ENCODE measurements around the gene RPTOR. TPM values are rescaled to one million over a fixed set of nuclear protein-coding genes. Genes with fewer than 3 reads are reported as not detected.

Gene RPTOR
- total RNA-seq, 1 experiment from 2014 or later, result 58.0 TPM

GRCh38 chr17:80777274-80777673, 232.6 kb downstream of the RPTOR start:
- H3K36me3 ChIP-seq (ENCODE audit: control insufficient read depth, insufficient read depth, low read length), result no peaks in the 10 kb centered on the region
- H3K4me1 ChIP-seq (ENCODE audit: control insufficient read depth, insufficient read depth, low read length), result no peaks in the 10 kb centered on the region; the same call in 1 of the 2 replicates
- ChIA-PET POLR2A (no interaction called here), CTCF (interaction anchor here (0.8 kb wide), 1 partner anchor 86 kb away, joined by 8 read pairs; no protein-coding TSS in a partner anchor)
- intact Hi-C loops (cut with micrococcal nuclease; ENCODE audit: unreplicated experiment) (no loop called here), in situ Hi-C loops (cut with HindIII; ENCODE audit: low pct_unique_long_range_greater_than_20kb, low sequenced_read_pairs) (no loop called here)
- DNase-seq (ENCODE audit: low read depth, low spot score), result no peak
- H3K9me3 ChIP-seq (ENCODE audit: control insufficient read depth, insufficient read depth, low read depth, low read length), result no peaks in the 10 kb centered on the region
- H3K4me3 ChIP-seq (ENCODE audit: low read depth in 2 of 2, low read length in 2 of 2), result no peak overlapping the region
- no peak for ATAC-seq
- no peak overlapping the region for H3K27ac ChIP-seq (ENCODE audit: low read length)
- TF ChIP-seq, protein P1, sequence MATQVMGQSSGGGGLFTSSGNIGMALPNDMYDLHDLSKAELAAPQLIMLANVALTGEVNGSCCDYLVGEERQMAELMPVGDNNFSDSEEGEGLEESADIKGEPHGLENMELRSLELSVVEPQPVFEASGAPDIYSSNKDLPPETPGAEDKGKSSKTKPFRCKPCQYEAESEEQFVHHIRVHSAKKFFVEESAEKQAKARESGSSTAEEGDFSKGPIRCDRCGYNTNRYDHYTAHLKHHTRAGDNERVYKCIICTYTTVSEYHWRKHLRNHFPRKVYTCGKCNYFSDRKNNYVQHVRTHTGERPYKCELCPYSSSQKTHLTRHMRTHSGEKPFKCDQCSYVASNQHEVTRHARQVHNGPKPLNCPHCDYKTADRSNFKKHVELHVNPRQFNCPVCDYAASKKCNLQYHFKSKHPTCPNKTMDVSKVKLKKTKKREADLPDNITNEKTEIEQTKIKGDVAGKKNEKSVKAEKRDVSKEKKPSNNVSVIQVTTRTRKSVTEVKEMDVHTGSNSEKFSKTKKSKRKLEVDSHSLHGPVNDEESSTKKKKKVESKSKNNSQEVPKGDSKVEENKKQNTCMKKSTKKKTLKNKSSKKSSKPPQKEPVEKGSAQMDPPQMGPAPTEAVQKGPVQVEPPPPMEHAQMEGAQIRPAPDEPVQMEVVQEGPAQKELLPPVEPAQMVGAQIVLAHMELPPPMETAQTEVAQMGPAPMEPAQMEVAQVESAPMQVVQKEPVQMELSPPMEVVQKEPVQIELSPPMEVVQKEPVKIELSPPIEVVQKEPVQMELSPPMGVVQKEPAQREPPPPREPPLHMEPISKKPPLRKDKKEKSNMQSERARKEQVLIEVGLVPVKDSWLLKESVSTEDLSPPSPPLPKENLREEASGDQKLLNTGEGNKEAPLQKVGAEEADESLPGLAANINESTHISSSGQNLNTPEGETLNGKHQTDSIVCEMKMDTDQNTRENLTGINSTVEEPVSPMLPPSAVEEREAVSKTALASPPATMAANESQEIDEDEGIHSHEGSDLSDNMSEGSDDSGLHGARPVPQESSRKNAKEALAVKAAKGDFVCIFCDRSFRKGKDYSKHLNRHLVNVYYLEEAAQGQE (IDR thresholded peaks at IDR 0.05; ENCODE audit: insufficient read depth in 1 of 2, low read depth in 2 of 2, low read length in 1 of 2), result no peak
- no peak for TF ChIP-seq TCF7L2 (IDR thresholded peaks at IDR 0.05; ENCODE audit: low read depth, low read length)
- TF ChIP-seq CTCF (IDR thresholded peaks at IDR 0.05), result no peak
- TF ChIP-seq SIN3A (IDR thresholded peaks at IDR 0.05; ENCODE audit: borderline replicate concordance, insufficient read depth, low read depth, low read length), result no peak
- no peak for TF ChIP-seq POLR2AphosphoS5 (IDR thresholded peaks at IDR 0.05; ENCODE audit: low read depth, low read length)
- H3K27me3 ChIP-seq (ENCODE audit: control insufficient read depth, insufficient read depth, low read length), result no peaks in the 10 kb centered on the region
- no TSS peak for BruUV-seq (replicated peaks)

DNA sequence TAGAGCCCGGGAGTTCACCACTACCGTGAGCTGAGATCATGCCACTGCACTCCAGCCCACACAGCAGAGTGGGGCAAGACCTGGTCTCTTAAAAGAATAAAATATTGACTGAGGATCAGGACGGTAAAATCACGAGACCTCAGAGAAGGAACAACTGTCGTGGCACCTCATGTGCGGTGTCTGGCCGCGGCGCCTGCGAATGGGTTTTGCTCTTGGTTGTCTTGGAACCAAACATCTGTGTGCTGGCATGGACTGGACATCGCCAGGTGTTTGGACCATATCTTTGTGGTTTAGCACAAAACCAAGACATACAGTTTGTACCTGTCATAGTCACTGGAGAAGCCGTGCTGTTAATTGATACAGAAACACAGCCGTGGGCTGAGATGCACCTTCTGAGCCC, 234.1 kb downstream of the RPTOR start:
- CTCF ChIA-PET, result no interaction called here
- TF ChIP-seq SIN3A (IDR thresholded peaks at IDR 0.05; ENCODE audit: borderline replicate concordance, insufficient read depth, low read depth, low read length) (no peak), POLR2AphosphoS5 (IDR thresholded peaks at IDR 0.05; ENCODE audit: low read depth, low read length) (no peak), TCF7L2 (IDR thresholded peaks at IDR 0.05; ENCODE audit: low read depth, low read length) (no peak), CTCF (IDR thresholded peaks at IDR 0.05) (no peak)
- TF ChIP-seq, protein P1 (IDR thresholded peaks at IDR 0.05; ENCODE audit: insufficient read depth in 1 of 2, low read depth in 2 of 2, low read length in 1 of 2), result no peak
- POLR2A ChIA-PET, result no interaction called here
- intact Hi-C loops (cut with micrococcal nuclease; ENCODE audit: unreplicated experiment), result no loop called here
- DNase-seq (ENCODE audit: low read depth, low spot score) (no peak), ATAC-seq (no peak)
- no peaks in the 10 kb centered on the region for H3K36me3 ChIP-seq (ENCODE audit: control insufficient read depth, insufficient read depth, low read length)
- H3K9me3 ChIP-seq (ENCODE audit: control insufficient read depth, insufficient read depth, low read depth, low read length), result no peaks in the 10 kb centered on the region
- BruUV-seq (replicated peaks), result no TSS peak
- H3K4me3 ChIP-seq (ENCODE audit: low read depth in 2 of 2, low read length in 2 of 2), result no peak overlapping the region
- peaks cover 5% of the 10 kb centered on the region; the same call in 1 of the 2 replicates for H3K4me1 ChIP-seq (ENCODE audit: control insufficient read depth, insufficient read depth, low read length)
- in situ Hi-C loops (cut with HindIII; ENCODE audit: low pct_unique_long_range_greater_than_20kb, low sequenced_read_pairs), result no loop called here
- H3K27ac ChIP-seq (ENCODE audit: low read length), result no peak overlapping the region
- H3K27me3 ChIP-seq (ENCODE audit: control insufficient read depth, insufficient read depth, low read length), result no peaks in the 10 kb centered on the region
